ENCODE measurements around the gene PANK3. TPM values are rescaled to one million over a fixed set of nuclear protein-coding genes. Genes with fewer than 3 reads are reported as not detected.

The PANK3 gene
- total and polyA plus RNA-seq, 4 donors, result 10.9 to 79.4 (median 42.4) TPM

DNA sequence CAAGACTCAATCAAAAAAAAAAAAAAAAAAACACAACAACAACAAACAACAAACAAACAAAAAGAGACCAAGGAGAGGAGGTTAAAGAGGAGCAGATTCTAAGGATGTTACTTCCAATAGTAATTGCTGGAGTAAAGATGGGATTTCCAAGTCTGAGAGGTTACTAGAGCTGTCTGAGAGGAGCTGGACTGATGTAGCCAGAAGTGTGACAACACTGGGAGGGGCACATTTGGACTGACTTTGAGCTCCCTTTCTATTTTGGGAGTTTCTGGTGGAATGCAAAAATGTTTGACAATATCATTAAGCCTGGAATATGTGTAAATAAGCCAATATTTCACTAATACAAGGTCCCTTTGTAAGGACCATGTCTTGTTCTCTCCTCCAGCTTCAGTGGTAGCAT lies 25.3 kb upstream of the PANK3 start:
- H3K27ac ChIP-seq (ENCODE audit: low read depth in 1 of 2, low read length in 2 of 2), result no peak overlapping the region
- H3K4me1 ChIP-seq (ENCODE audit: control insufficient read depth in 4 of 4, insufficient read depth in 4 of 4, low read length in 3 of 4), result peaks cover 1 to 18% (median 15%) of the 10 kb centered on the region in 4 donors
- DNase-seq (ENCODE audit: low spot score), result no peak
- no peak overlapping the region for H3K4me3 ChIP-seq (ENCODE audit: low read depth in 1 of 3, low read length in 3 of 3)
- TF ChIP-seq, protein P1, sequence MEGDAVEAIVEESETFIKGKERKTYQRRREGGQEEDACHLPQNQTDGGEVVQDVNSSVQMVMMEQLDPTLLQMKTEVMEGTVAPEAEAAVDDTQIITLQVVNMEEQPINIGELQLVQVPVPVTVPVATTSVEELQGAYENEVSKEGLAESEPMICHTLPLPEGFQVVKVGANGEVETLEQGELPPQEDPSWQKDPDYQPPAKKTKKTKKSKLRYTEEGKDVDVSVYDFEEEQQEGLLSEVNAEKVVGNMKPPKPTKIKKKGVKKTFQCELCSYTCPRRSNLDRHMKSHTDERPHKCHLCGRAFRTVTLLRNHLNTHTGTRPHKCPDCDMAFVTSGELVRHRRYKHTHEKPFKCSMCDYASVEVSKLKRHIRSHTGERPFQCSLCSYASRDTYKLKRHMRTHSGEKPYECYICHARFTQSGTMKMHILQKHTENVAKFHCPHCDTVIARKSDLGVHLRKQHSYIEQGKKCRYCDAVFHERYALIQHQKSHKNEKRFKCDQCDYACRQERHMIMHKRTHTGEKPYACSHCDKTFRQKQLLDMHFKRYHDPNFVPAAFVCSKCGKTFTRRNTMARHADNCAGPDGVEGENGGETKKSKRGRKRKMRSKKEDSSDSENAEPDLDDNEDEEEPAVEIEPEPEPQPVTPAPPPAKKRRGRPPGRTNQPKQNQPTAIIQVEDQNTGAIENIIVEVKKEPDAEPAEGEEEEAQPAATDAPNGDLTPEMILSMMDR (IDR thresholded peaks at IDR 0.05; ENCODE audit: low read depth, low read length, missing input control), result no peak
- no peaks in the 10 kb centered on the region for H3K27me3 ChIP-seq (ENCODE audit: control insufficient read depth in 4 of 4, insufficient read depth in 4 of 4, low read length in 3 of 4)
- no peaks in the 10 kb centered on the region for H3K36me3 ChIP-seq (ENCODE audit: control insufficient read depth in 4 of 4, insufficient read depth in 3 of 4, low read depth in 1 of 4, low read length in 3 of 4)
- no peaks in the 10 kb centered on the region for H3K9me3 ChIP-seq (ENCODE audit: control insufficient read depth in 4 of 4, low read length in 3 of 4)
- H3K9ac ChIP-seq (ENCODE audit: low read depth in 1 of 2, low read length in 2 of 2), result no peak overlapping the region

- no peaks in the 10 kb centered on the region for H3K9me3 ChIP-seq (ENCODE audit: control insufficient read depth in 4 of 4, low read length in 3 of 4)
- no peaks in the 10 kb centered on the region for H3K27me3 ChIP-seq (ENCODE audit: control insufficient read depth in 4 of 4, insufficient read depth in 4 of 4, low read length in 3 of 4)
- no peak overlapping the region for H3K27ac ChIP-seq (ENCODE audit: low read depth in 1 of 2, low read length in 2 of 2)
- no peaks in the 10 kb centered on the region for H3K36me3 ChIP-seq (ENCODE audit: control insufficient read depth in 4 of 4, insufficient read depth in 3 of 4, low read depth in 1 of 4, low read length in 3 of 4)
- H3K9ac ChIP-seq (ENCODE audit: low read depth in 1 of 2, low read length in 2 of 2), result no peak overlapping the region
- H3K4me1 ChIP-seq (ENCODE audit: control insufficient read depth in 4 of 4, insufficient read depth in 4 of 4, low read length in 3 of 4), result peaks cover 1 to 21% (median 16%) of the 10 kb centered on the region in 4 donors
- TF ChIP-seq, protein P2, sequence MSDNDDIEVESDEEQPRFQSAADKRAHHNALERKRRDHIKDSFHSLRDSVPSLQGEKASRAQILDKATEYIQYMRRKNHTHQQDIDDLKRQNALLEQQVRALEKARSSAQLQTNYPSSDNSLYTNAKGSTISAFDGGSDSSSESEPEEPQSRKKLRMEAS (IDR thresholded peaks at IDR 0.05), result no peak
- TF ChIP-seq RXRA (IDR thresholded peaks at IDR 0.05), result no peak
- no peak for TF ChIP-seq SP1 (IDR thresholded peaks at IDR 0.05)
- TF ChIP-seq, protein P3, sequence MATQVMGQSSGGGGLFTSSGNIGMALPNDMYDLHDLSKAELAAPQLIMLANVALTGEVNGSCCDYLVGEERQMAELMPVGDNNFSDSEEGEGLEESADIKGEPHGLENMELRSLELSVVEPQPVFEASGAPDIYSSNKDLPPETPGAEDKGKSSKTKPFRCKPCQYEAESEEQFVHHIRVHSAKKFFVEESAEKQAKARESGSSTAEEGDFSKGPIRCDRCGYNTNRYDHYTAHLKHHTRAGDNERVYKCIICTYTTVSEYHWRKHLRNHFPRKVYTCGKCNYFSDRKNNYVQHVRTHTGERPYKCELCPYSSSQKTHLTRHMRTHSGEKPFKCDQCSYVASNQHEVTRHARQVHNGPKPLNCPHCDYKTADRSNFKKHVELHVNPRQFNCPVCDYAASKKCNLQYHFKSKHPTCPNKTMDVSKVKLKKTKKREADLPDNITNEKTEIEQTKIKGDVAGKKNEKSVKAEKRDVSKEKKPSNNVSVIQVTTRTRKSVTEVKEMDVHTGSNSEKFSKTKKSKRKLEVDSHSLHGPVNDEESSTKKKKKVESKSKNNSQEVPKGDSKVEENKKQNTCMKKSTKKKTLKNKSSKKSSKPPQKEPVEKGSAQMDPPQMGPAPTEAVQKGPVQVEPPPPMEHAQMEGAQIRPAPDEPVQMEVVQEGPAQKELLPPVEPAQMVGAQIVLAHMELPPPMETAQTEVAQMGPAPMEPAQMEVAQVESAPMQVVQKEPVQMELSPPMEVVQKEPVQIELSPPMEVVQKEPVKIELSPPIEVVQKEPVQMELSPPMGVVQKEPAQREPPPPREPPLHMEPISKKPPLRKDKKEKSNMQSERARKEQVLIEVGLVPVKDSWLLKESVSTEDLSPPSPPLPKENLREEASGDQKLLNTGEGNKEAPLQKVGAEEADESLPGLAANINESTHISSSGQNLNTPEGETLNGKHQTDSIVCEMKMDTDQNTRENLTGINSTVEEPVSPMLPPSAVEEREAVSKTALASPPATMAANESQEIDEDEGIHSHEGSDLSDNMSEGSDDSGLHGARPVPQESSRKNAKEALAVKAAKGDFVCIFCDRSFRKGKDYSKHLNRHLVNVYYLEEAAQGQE (IDR thresholded peaks at IDR 0.05), result no peak
- TF ChIP-seq NR2F2 (IDR thresholded peaks at IDR 0.05), result no peak
- TF ChIP-seq YY1 (IDR thresholded peaks at IDR 0.05), result no peak
- TF ChIP-seq GABPA (IDR thresholded peaks at IDR 0.05 in 1 of 2, conservative IDR thresholded peaks at IDR 0.05 in 1 of 2), result no peak
- TF ChIP-seq HNF4A (conservative IDR thresholded peaks at IDR 0.05), result no peak
- TF ChIP-seq JUND (IDR thresholded peaks at IDR 0.05), result no peak
- TF ChIP-seq, protein P1 (IDR thresholded peaks at IDR 0.05; ENCODE audit: low read depth, low read length, missing input control), result no peak
- no peak for TF ChIP-seq FOXA1 (IDR thresholded peaks at IDR 0.05)
- no peak for TF ChIP-seq HNF4G (IDR thresholded peaks at IDR 0.05)
- no peak for TF ChIP-seq TAF1 (conservative IDR thresholded peaks at IDR 0.05)
- no peak for TF ChIP-seq ATF3 (IDR thresholded peaks at IDR 0.05)
- no peak for TF ChIP-seq FOXA2 (IDR thresholded peaks at IDR 0.05)
- TF ChIP-seq RAD21 (IDR thresholded peaks at IDR 0.05), result no peak
- DNase-seq (ENCODE audit: low spot score), result no peak
- H3K4me3 ChIP-seq (ENCODE audit: low read depth in 1 of 3, low read length in 3 of 3), result no peak overlapping the region
These were observed 24.6 kb upstream of the PANK3 start for GRCh38 chr5:168603746-168604145.

Data from liver (tissue), 9 donors.